Parathyroid adenoma (tissue), 2 donors: Measurements from ENCODE around the gene ZNF75A.

ENCODE experiments used
- H2AFZ ChIP-seq: fragments of 300-600 bp; sonication (generic); one replicate; pipeline ENCODE4 v1.7.0; 2017; ENCODE audit warnings: antibody characterized with exemption, mild to moderate bottlenecking
- H3K27ac ChIP-seq: fragments of 300-600 bp; sonication (generic); one replicate; pipeline ENCODE4 v1.7.0; 2017
- H3K27me3 ChIP-seq: fragments of 300-600 bp; sonication (generic); one replicate; pipeline ENCODE4 v1.7.0; 2017; ENCODE audit warnings: low read length; ENCODE audit not compliant: control insufficient read depth, insufficient read depth
- H3K36me3 ChIP-seq: fragments of 300-600 bp; sonication (generic); one replicate; pipeline ENCODE4 v1.7.0; 2017; ENCODE audit warnings: low read length; ENCODE audit not compliant: control insufficient read depth, insufficient read depth
- H3K4me1 ChIP-seq: fragments of 300-600 bp; sonication (generic); one replicate; pipeline ENCODE4 v1.7.0; 2017; ENCODE audit warnings: control low read depth
- H3K4me2 ChIP-seq: fragments of 300-600 bp; sonication (generic); one replicate; pipeline ENCODE4 v1.7.0; 2017; ENCODE audit warnings: low read length
- H3K4me3 ChIP-seq: fragments of 300-600 bp; sonication (generic); one replicate; pipeline ENCODE4 v1.7.0; 2017; ENCODE audit warnings: low read depth, low read length
- H3K79me2 ChIP-seq: fragments of 300-600 bp; sonication (generic); one replicate; pipeline ENCODE4 v1.7.0; 2017; ENCODE audit warnings: control low read depth
- H3K9ac ChIP-seq: fragments of 300-600 bp; sonication (generic); one replicate; pipeline ENCODE4 v1.7.0; 2017; ENCODE audit warnings: mild to moderate bottlenecking
- H3K9me3 ChIP-seq: fragments of 300-600 bp; sonication (generic); one replicate; pipeline ENCODE4 v1.7.0; 2017; ENCODE audit warnings: low read length; ENCODE audit not compliant: control insufficient read depth
- TF ChIP-seq, protein P1 (sequence below): fragments of 300-600 bp; sonication (generic); IDR thresholded peaks from one replicate; pipeline ENCODE4 v1.7.0; 2017; ENCODE audit warnings: antibody characterized with exemption, mild to moderate bottlenecking
- donor health status: primary hyperparathyroidism.

Gene ZNF75A

DNA sequence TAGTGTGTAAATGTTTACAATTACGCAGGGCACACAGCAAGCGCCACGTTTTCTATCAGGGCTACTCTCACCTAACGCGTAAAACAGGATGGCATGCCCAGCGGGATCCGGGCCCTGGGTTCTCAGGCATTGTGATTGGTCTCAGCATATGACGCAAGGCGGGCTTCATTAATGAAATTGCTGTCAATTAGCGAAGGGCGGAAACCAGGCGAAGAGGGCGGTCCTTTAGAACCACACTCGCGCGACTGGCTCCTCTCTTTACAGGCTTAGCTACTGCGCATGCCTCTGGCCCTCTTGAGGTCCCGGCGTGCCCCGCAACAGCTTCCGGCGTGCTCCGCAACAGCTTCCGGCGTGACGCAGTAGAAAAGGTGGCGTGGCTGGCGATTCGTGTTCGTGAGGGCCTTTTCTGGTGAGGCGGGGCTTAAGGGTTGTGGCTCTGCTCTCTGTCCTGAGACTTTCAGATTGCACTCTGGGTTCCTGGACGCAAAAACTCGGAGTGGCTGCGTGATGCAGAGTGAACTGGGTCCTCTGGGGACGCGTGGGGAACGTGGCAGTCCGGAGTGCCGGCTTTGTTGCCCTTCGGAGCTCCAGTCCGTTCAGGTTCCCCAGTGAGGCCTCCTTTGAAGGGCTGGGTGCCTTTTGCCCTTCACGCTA is 59.6 kb downstream of the ZNF75A start:
- Histone ChIP-seq H3K9ac (peak overlapping the region; percentile 44), H3K27ac (peak overlapping the region; percentile 93), H3K9me3 (no peaks in the 10 kb centered on the region), H3K4me1 (no peaks in the 10 kb centered on the region), H2AFZ (peak overlapping the region; percentile 68), H3K79me2 (peaks cover 11% of the 10 kb centered on the region), H3K27me3 (no peaks in the 10 kb centered on the region), H3K4me3 (peak overlapping the region; percentile 70), H3K36me3 (no peaks in the 10 kb centered on the region), H3K4me2 (peak overlapping the region; percentile 84)
- TF ChIP-seq, protein P1, sequence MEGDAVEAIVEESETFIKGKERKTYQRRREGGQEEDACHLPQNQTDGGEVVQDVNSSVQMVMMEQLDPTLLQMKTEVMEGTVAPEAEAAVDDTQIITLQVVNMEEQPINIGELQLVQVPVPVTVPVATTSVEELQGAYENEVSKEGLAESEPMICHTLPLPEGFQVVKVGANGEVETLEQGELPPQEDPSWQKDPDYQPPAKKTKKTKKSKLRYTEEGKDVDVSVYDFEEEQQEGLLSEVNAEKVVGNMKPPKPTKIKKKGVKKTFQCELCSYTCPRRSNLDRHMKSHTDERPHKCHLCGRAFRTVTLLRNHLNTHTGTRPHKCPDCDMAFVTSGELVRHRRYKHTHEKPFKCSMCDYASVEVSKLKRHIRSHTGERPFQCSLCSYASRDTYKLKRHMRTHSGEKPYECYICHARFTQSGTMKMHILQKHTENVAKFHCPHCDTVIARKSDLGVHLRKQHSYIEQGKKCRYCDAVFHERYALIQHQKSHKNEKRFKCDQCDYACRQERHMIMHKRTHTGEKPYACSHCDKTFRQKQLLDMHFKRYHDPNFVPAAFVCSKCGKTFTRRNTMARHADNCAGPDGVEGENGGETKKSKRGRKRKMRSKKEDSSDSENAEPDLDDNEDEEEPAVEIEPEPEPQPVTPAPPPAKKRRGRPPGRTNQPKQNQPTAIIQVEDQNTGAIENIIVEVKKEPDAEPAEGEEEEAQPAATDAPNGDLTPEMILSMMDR: no peak
